Endothelial cell of umbilical vein (primary cell): ENCODE measurements around the gene PAPPA. TPM values are rescaled to one million over a fixed set of nuclear protein-coding genes. Genes with fewer than 3 reads are reported as not detected.

Source experiments
- BruUV-seq: library from RNA; stranded (reverse); fragments of 400-500 nt; replicated peaks from 2 replicates; lab custom pipeline; 2021; lab: Mats Ljungman, UMichigan
- CTCF ChIA-PET: fragments of 300-600, 350-600 bp; sonication (Branson Sonifier 250); formaldehyde crosslinking; loops from one replicate; lab custom pipeline; 2021; ENCODE audit warnings: antibody characterized with exemption, inconsistent platforms; lab: Charles Lee
- POLR2A ChIA-PET: fragments of 300-600, 350-600 bp; sonication (Branson Sonifier 250); formaldehyde crosslinking; loops from one replicate; lab custom pipeline; 2021; ENCODE audit warnings: antibody characterized with exemption, inconsistent platforms; lab: Charles Lee
- DNase-seq: peaks from one replicate; pipeline ENCODE4 v3.0.0-alpha.2; 2011; ENCODE audit warnings: low read depth, low spot score
- FAIRE-seq: peaks from 2 replicates; lab custom pipeline; 2011; peaks lifted over from hg19 to GRCh38; lab: Jason Lieb, UNC
- H2AFZ ChIP-seq: 2 replicates; pipeline ENCODE4 v1.6.0; 2012; ENCODE audit warnings: low read depth, low read length, control low read depth, inconsistent platforms
- H3K27ac ChIP-seq: 2 replicates; pipeline ENCODE4 v1.5.1; 2011; ENCODE audit warnings: low read depth, mild to moderate bottlenecking, control low read depth, low read length, moderate library complexity; ENCODE audit not compliant: insufficient read depth
- H3K27me3 ChIP-seq, 2 experiments: 2 replicates each; pipeline versions ENCODE4 v1.6.0 to v1.6.1; 2011; ENCODE audit warnings: low read length in 2 of 2, mixed read lengths in 1 of 2; ENCODE audit not compliant: control insufficient read depth in 2 of 2, insufficient read depth in 2 of 2
- H3K36me3 ChIP-seq, 2 experiments: 2 replicates in 1 of 2; 3 replicates in 1 of 2; pipeline ENCODE4 v1.5.1; 2011; ENCODE audit warnings: low read length in 2 of 2, mild to moderate bottlenecking in 1 of 2, moderate library complexity in 1 of 2; ENCODE audit not compliant: control insufficient read depth in 2 of 2, insufficient read depth in 2 of 2; ENCODE audit errors: extremely low read depth in 1 of 2
- H3K4me1 ChIP-seq: 3 replicates; pipeline ENCODE4 v1.5.1; 2011; ENCODE audit warnings: mild to moderate bottlenecking, low read length; ENCODE audit not compliant: control insufficient read depth, insufficient read depth; ENCODE audit errors: extremely low read depth
- H3K4me2 ChIP-seq: 2 replicates; pipeline ENCODE4 v1.6.1; 2011; ENCODE audit warnings: low read length, control low read depth, mixed read lengths; ENCODE audit not compliant: insufficient read depth
- H3K4me3 ChIP-seq, 3 experiments: fragments of 200-600 bp in 1 of 3; sonication (generic), shearing (Covaris generic) in 1 of 3; replicated peaks in 1 of 3; 2 replicates each; pipeline ENCODE4 v1.5.1; 2011 to 2016; ENCODE audit warnings: control low read depth in 3 of 3, low read length in 3 of 3, mild to moderate bottlenecking in 2 of 3, inconsistent platforms in 1 of 3, low read depth in 1 of 3, moderate library complexity in 1 of 3; ENCODE audit not compliant: insufficient read depth in 1 of 3
- H3K79me2 ChIP-seq: 2 replicates; pipeline ENCODE4 v1.6.0; 2012; ENCODE audit warnings: low read length, inconsistent platforms; ENCODE audit not compliant: control insufficient read depth, insufficient read depth
- H3K9ac ChIP-seq: replicated peaks from 2 replicates; pipeline ENCODE3; 2011; ENCODE audit warnings: low read length, control low read depth; ENCODE audit not compliant: insufficient read depth; ENCODE audit errors: extremely low read depth
- H3K9me1 ChIP-seq: replicated peaks from 3 replicates; pipeline ENCODE4 v1.6.0; 2011; ENCODE audit warnings: mild to moderate bottlenecking, low read length; ENCODE audit not compliant: control insufficient read depth, insufficient read depth; ENCODE audit errors: extremely low read depth
- H3K9me3 ChIP-seq: replicated peaks from 2 replicates; pipeline ENCODE4 v1.5.1; 2012; ENCODE audit warnings: low read length, inconsistent platforms; ENCODE audit not compliant: control insufficient read depth, insufficient read depth
- H4K20me1 ChIP-seq: replicated peaks from 2 replicates; pipeline ENCODE3; 2011; ENCODE audit warnings: mild to moderate bottlenecking, low read length; ENCODE audit not compliant: control insufficient read depth, insufficient read depth; ENCODE audit errors: extremely low read depth
- CTCF ChIP-seq, 2 donors: IDR thresholded peaks; 1 replicate in 1 of 2; 2 replicates in 1 of 2; pipeline ENCODE4 v1.5.1; 2011; ENCODE audit warnings: low read length in 2 of 2, mild to moderate bottlenecking in 2 of 2, moderate library complexity in 2 of 2, control low read depth in 1 of 2, inconsistent platforms in 1 of 2, low read depth in 1 of 2; ENCODE audit not compliant: insufficient read depth in 1 of 2; ENCODE audit errors: extremely low read depth in 1 of 2
- EZH2 ChIP-seq: IDR thresholded peaks from 2 replicates; pipeline ENCODE4 v1.6.1; 2012; ENCODE audit warnings: borderline replicate concordance, low read depth, mild to moderate bottlenecking, moderate library complexity, low read length, inconsistent platforms; ENCODE audit not compliant: severe bottlenecking
- FOS ChIP-seq: IDR thresholded peaks from 2 replicates; pipeline ENCODE4 v1.6.1; 2011; ENCODE audit warnings: mild to moderate bottlenecking, low read length, moderate library complexity, borderline replicate concordance; ENCODE audit not compliant: insufficient read depth
- GATA2 ChIP-seq: IDR thresholded peaks from 2 replicates; pipeline ENCODE4 v1.7.0; 2011; ENCODE audit warnings: low read depth, mild to moderate bottlenecking, moderate library complexity, mixed read lengths, low read length; ENCODE audit not compliant: insufficient read length, insufficient read depth
- JUN ChIP-seq: IDR thresholded peaks from 2 replicates; pipeline ENCODE4 v1.6.1; 2011; ENCODE audit warnings: borderline replicate concordance, low read depth; ENCODE audit not compliant: insufficient read length, insufficient read depth
- MYC ChIP-seq: IDR thresholded peaks from one replicate; pipeline ENCODE4 v1.6.1; 2011; ENCODE audit warnings: mild to moderate bottlenecking, low read depth, low read length
- POLR2A ChIP-seq: IDR thresholded peaks from 2 replicates; pipeline ENCODE4 v1.6.1; 2012; ENCODE audit warnings: low read depth, mild to moderate bottlenecking, control low read depth, low read length
- POLR2AphosphoS5 ChIP-seq: IDR thresholded peaks from 2 replicates; pipeline ENCODE4 v1.6.1; 2012; ENCODE audit warnings: low read depth, mild to moderate bottlenecking, control low read depth, low read length, moderate library complexity; ENCODE audit not compliant: insufficient read depth
- dilution Hi-C: fragments of 300-500 bp; cut with MboI; formaldehyde crosslinking; loops from one replicate; pipeline ENCODE4 v1.15.0; 2019; ENCODE audit warnings: low sequenced_read_pairs; ENCODE audit not compliant: extremely low pct_ligation_motif_present
- intact Hi-C: fragments of 100-400 bp; cut with micrococcal nuclease; formaldehyde crosslinking; loops from one replicate; pipeline ENCODE4 v1.10.0; 2022
- polyA plus RNA-seq, 4 experiments: library from polyadenylated mRNA; depleted of rRNA in 3 of 4; stranded (reverse) in 3 of 4; unstranded in 1 of 4; fragments of >200 nt; gene quantifications; 2 replicates each; pipeline versions ENCODE4 v1.2.1 to v1.2.3, GENCODE V29; 2011 to 2012; ENCODE audit warnings: missing spikeins in 1 of 4
- total RNA-seq: library from RNA; stranded (reverse); gene quantifications from 2 replicates; pipeline ENCODE4 v1.2.3, GENCODE V29; 2021
- TF ChIP-seq, protein P1 (sequence below): IDR thresholded peaks from 2 replicates; pipeline ENCODE4 v1.6.1; 2011; ENCODE audit not compliant: insufficient read depth, insufficient read length

PAPPA gene
- total and polyA plus RNA-seq, 2 donors (not counting 3 experiments of a cell fraction or from before 2014, with no cell fraction given) = 0.13 to 0.41 TPM

DNA sequence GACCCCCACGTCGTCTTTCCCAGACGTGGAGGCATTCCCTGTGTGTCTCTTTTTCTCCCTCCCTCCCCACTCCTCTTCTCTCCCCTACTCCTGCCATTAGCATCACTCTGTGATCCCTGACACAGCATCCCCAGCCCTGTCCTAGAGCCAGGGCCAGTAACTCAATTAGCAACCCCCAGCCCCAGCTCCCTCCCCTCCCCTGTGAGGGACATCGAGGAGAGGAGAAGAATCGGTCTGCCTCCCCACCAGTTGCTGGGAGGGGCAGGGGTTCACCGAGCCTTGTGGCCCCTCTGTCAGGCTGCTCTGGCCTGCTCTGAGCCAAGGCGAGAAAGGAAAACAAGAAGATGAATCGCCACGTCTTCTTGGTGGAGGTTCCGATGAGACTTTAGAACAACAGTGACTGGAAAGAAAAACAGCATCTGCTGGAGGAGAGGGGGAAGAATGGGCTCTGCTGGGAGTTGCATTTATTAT is 123.1 kb downstream of the PAPPA start:
- Histone ChIP-seq H3K27ac (no peak overlapping the region), H3K4me1 (peaks cover 3% of the 10 kb centered on the region), H4K20me1 (no peaks in the 10 kb centered on the region), H3K79me2 (no peaks in the 10 kb centered on the region), H3K9ac (no peak overlapping the region), H3K4me3 (no peak overlapping the region), H3K9me1 (no peaks in the 10 kb centered on the region), H2AFZ (no peak overlapping the region), H3K4me2 (no peak overlapping the region), H3K27me3 (no peaks in the 10 kb centered on the region), H3K9me3 (no peaks in the 10 kb centered on the region), H3K36me3 (no peaks in the 10 kb centered on the region)
- CTCF ChIA-PET = no interaction called here
- BruUV-seq = no TSS peak
- intact Hi-C loops = no loop called here
- TF ChIP-seq CTCF (IDR thresholded peaks at IDR 0.05; ENCODE audit: extremely low read depth in 1 of 2, insufficient read depth in 1 of 2, low read depth in 1 of 2, low read length in 2 of 2) (no peak), GATA2 (no peak), FOS (no peak), MYC (no peak), JUN (no peak), POLR2A (no peak), POLR2AphosphoS5 (no peak), EZH2 (no peak)
- TF ChIP-seq, protein P1, sequence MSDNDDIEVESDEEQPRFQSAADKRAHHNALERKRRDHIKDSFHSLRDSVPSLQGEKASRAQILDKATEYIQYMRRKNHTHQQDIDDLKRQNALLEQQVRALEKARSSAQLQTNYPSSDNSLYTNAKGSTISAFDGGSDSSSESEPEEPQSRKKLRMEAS = no peak
- dilution Hi-C loops = no loop called here
- POLR2A ChIA-PET = no interaction called here
- no peak for DNase-seq
- FAIRE-seq = no peak
